WI38 (cell line): Measurements from ENCODE around the gene HES6.

Experiments used
- H3K4me3 ChIP-seq: 2 replicates; pipeline ENCODE4 v1.5.1; 2011; ENCODE audit warnings: low read depth, mild to moderate bottlenecking, control low read depth, low read length
- TF ChIP-seq, protein P1 (sequence below): IDR thresholded peaks from 2 replicates; pipeline ENCODE4 v1.5.1; 2012; ENCODE audit warnings: low read depth, mild to moderate bottlenecking, control low read depth, low read length

Gene HES6

GRCh38 chr2:238228700-238229099 lies 11.1 kb downstream of the HES6 start:
- no peak overlapping the region for H3K4me3 ChIP-seq
- TF ChIP-seq, protein P1, sequence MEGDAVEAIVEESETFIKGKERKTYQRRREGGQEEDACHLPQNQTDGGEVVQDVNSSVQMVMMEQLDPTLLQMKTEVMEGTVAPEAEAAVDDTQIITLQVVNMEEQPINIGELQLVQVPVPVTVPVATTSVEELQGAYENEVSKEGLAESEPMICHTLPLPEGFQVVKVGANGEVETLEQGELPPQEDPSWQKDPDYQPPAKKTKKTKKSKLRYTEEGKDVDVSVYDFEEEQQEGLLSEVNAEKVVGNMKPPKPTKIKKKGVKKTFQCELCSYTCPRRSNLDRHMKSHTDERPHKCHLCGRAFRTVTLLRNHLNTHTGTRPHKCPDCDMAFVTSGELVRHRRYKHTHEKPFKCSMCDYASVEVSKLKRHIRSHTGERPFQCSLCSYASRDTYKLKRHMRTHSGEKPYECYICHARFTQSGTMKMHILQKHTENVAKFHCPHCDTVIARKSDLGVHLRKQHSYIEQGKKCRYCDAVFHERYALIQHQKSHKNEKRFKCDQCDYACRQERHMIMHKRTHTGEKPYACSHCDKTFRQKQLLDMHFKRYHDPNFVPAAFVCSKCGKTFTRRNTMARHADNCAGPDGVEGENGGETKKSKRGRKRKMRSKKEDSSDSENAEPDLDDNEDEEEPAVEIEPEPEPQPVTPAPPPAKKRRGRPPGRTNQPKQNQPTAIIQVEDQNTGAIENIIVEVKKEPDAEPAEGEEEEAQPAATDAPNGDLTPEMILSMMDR: no peak

DNA sequence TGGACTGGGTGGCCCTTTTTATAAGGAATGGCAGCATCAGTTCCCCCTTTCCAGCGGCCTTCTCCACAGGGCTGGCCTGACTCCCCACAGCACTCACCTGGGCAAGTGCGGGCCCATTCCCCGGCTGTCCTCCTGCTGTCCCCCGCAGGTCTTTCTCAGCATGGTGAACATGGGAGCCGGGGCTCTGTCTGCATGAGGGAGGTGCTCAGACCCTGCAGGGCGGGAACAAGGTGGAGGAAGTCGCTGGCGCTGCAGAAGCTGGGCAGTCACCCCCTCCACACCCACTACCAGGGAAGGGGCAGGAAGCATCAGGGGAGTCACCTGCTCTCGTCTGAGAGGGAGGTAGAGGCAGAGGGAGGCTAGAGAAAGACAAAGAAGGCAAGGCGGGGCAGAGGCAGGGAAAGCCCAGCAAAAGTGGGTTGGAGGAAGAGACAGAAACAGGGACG lies 12.2 kb downstream of the HES6 start:
- TF ChIP-seq, protein P1: no peak
- H3K4me3 ChIP-seq: no peak overlapping the region

GRCh38 chr2:238226698-238227586 lies 12.9 kb downstream of the HES6 start:
- TF ChIP-seq, protein P1: no peak
- H3K4me3 ChIP-seq: no peak overlapping the region

DNA sequence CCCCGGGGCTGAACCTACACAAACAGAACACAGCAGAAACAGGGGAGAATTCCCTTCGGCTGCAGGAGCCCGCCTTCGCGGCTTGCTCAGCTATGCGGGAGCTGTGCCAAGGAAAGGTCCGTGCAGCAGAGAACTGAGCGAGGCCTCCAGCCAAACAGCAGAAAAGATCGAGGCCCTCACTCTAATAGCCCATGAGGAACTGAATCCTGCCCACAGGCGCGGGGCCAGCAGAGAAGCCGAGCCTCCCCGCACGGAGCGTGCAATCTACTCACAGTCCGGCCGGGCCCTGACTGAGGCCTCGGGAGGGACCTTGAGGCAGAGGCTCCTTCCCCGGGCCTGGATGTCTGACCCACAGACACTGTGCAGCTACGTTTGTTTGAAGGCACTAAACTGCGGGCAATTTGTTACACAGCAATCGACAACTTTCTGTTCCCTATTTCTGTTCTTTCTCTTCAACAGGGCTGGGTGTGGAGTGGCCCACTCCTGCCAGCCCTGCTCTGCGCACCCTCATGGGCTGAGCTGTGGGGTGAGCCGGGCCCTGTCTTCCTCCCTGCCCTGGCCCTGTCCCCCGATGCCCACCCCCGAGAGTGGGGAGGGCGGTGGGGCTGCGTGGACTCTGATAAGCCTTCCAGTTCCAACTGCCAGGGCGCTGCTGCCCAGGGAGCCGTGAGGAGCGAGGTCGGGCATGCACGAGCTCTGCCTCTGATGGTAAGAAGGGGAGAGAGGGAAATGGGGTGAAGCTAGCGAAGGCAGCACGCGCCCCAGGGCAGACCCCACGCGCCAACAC lies 13.7 kb downstream of the HES6 start:
- H3K4me3 ChIP-seq: no peak overlapping the region
- TF ChIP-seq, protein P1: no peak

DNA sequence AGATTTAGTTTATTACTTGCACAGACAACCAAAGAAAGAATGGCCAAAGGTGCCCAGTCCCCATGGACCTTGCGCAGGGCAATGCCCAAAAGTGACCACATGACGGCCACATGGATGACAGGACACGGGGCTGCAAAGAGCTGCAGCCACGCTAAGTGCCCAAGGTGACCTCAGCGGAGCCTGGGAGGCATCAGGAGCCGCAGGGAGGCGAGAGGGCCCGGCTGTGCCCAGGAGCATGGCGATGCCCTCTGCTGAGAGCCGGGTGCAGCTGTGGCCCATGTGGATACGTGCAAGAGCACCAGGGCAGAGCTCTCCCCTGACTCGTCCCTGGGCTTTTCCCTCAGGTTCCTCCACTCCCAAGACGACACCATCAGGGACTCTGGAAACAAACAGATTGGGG lies 14.7 kb downstream of the HES6 start:
- TF ChIP-seq, protein P1: no peak
- no peak overlapping the region for H3K4me3 ChIP-seq

DNA sequence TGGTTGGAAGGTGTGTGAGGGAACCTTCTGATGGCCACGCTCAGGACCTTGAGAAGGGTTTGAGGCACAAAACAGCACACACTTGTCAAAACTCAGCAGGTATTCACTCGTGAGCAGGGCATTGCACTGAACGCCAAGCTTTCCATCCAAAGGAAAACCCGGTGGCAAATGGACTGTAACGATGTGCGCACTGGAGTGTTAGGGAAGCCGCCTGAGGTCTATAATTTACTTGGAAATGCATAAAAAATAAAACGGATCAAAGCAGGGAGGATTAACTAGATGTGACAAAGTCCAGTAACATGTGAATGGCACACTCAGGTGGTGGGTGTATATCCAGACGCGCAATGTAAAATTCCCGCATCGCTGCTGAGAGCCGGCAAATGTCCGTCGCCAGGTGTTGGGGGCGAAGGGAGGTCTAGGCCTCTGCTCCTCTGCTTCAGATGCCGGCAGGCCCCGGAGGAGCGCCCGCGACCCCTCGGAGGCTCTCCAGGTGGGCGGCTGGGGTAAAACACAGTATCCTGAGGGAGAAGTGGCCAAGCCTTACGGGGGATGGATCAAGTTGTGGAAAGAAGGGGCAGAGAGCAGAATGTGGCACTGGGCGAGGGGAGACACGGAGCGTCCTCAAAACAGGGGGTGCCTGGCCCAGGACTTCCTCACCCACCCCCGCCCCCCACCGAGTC lies 15.3 kb downstream of the HES6 start:
- H3K4me3 ChIP-seq: no peak overlapping the region
- TF ChIP-seq, protein P1: no peak
